HG03558 (cell line): ENCODE data around the gene AMOTL1.

Experiments used
- ATAC-seq: cut with Tn5 transposase; IDR thresholded peaks from one replicate; pipeline ENCODE4 v1.9.1; 2021; ENCODE audit warnings: moderate number of reproducible peaks; ENCODE audit not compliant: unreplicated experiment; ENCODE audit errors: extremely low read depth

The AMOTL1 gene

DNA sequence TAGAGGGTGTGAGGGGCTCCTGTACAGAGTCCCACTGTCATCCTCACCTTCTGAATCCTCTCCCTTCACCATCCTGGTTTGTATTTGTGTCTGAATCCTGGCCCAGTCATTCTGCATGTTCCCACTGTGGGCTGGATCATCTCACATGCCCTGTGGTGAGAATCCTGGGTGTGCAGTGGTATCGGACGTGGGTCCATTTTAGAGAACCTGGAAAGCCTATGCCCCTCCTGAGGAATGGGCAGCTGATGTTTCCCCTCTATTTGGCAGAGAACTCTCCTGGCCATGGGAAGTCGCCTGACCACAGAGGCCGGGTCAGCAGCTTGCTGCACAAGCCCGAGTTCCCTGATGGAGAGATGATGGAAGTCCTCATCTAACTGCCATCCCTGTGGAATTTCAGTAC is 102.3 kb downstream of the AMOTL1 start:
- no peak for ATAC-seq

DNA sequence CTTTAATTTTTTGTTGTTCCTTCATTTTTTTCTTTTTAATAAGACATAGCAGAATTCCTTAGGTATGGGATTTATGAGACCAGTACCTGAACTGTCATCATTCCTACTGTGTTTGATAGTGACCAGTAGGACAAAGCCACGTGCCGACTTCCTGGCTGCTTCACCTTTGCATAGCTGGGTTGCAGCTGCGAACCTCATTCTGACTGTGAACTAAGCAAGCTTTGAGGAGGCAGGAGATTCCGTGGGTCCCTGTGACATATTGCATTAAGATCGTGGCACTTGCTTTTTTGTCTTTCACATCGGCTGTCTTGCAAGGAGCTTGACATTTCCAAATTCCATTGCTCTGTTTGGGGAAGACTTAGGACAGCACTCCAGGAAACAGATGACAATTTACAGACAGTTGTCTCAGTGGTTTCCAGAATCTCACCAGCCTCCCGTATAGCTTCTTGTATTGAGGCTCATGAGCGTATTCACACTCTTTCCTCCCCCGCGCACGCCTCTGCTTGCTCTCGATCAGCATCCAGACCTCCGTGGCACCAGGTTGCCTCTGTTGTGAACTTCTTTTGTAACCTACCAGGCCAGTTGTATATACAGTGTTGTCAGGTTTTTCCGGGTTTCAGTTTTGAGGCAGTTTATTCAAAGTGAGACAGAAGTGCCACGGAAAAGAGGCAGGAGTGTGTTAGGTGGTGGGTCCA is 103.5 kb downstream of the AMOTL1 start:
- ATAC-seq, result no peak

DNA sequence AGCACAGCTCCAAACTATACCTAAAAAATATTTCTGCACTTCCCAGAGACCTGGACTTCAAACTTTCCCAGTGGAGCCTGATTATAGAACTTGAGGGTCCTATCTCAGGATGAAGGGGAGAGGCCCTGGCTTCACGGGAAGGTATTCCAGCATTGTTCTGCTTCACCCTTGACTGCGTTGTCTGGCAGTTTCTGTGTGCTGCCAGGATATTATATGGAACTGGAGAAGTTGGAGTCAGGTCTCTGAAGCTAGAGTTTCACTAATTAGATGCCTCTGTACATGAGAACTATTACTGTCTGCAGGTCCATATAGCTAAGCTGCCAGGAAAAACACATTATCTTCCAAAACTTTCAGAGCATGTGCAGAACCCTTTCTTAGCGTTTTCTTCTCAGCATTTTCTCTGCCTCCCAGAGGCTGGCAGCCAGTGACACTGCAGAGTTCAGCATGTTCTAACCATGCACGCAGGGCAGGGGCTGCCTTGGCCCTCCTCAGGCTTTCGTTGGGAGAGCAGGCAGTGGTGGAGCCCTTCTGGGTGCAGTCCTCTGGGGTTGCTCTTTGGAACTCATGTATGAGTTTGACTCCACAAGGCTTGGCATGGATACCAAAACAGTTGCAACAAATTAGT is 105.9 kb downstream of the AMOTL1 start:
- no peak for ATAC-seq

DNA sequence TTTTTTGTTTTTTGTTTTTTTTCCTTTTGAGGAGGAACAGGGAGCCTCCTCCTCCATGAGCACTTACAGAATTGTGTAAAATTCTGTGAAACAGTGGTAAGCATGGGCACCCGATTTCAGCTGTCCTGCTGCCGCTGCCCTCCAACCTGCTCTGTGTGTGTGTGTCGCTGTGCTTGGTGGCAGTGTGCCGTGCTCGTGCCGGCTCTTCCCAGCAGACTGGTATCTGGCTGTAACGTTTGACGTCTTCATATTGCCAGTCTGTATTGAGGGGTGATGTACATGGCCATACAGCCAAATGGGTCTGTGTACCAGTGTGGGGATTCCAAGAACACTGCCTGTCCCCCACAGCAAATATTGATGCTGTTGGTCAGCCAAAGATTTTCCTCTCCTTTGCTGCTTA is 108.1 kb downstream of the AMOTL1 start:
- ATAC-seq, result no peak

DNA sequence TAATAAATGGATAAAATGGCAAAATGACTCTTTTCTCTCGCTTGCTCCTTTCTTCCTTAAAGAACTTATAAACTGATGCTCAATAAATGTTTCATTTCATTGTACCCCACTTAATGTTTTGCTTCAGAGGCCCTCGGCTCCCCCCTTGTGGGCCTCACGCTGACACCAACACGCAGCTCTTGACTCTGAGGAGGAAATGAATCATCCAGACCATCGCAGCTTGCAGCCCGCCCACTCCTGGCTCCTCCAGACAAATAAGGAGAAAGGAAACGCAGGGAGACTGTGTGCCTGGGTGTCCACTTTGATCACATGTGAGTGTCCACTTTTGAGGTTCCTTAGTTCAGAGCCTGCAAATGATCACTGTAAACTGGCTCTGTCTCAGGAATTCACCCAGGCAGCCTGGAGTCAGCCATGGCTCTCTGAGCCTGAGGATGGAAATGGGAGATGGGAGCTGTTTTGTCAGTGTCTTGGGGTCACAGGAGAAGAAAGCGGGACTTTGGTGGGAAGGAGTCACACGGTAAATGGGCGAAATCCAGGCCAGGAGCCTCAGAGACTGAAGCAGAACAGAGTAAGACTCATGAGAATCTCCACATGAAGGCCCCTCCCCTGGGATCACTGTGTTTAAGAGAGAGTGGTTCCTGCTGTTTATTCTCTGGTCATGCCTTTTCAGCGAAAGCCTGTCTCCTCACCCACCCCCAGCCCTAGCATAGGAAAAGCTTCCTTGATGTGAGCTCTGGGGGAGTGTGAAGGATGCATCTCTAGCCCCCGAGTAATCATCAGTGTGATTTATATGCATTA is 108.7 kb downstream of the AMOTL1 start:
- peak; percentile 93 for ATAC-seq

DNA sequence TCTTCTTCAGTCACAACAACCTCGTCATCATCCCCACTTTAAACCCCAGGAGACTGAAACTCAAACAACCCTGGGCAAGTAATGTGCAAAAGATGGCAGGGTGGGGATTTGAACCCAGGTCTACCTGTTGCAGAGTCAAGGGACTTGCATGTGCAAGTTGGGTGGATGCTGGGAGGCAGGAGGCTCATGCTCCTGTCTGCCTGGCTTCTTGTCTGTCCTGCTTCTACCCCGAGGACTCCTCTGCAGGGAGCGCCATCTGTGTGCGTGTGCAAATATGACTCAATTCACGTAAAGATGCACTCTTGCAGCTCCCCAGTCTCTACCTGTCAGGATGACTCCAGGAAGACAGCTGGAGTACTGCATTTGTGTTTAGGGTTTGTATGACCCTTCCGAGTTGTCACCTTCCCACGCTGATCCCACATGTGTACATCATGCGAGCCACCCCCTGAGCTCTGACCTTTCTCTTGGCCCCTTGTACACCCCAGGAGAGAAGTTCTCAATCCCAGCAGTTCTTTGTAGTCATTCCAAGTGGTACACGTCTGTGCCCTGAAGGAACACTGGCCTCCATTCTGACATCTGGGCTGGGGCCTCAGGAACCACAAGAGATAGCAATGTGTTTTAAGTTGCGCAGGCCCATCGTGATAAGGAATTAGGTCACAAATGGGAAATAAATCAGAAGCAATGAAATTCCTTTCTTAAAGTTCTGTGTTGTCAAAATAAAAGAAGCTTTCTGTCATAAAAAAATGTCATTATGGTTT is 109.5 kb downstream of the AMOTL1 start:
- ATAC-seq, result no peak

DNA sequence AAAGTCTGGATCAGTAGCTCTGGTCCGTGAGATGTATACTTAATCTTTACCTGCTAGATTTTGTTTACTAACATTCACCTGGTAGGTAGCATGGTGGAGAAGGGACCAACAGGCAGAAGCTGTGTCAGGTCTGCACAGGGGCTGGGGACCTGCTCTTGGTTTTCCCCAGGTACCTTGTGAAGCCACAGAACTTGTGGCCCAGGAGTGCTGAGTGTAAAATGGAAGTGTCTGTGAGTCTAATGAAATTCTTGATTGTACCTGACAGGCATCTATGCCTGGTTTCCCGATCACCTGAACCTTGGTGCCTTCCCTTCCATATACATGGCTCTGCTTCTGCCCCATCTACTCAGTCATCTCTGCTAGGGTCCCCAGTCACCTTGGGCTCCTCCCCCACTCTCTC is 110.8 kb downstream of the AMOTL1 start:
- ATAC-seq, result no peak

DNA sequence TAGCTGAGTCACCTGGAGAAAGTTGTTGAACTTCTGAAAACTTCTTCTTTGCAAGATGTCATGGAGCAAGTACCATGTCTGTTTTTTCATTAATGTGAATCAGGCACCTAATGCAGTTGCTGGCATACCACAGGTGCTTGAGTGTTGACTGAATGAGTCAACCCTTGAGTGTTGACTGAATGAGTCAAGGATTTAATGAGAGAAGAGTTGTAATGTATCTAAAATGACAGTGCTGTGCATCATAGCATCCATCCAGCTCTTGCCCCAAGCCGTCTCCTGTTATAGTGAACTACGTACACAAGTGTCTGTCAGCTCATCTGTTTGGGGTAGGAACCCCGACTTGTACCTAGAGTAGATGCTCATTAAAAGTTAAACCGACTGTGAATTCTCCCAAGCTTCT is 112.1 kb downstream of the AMOTL1 start:
- no peak for ATAC-seq

DNA sequence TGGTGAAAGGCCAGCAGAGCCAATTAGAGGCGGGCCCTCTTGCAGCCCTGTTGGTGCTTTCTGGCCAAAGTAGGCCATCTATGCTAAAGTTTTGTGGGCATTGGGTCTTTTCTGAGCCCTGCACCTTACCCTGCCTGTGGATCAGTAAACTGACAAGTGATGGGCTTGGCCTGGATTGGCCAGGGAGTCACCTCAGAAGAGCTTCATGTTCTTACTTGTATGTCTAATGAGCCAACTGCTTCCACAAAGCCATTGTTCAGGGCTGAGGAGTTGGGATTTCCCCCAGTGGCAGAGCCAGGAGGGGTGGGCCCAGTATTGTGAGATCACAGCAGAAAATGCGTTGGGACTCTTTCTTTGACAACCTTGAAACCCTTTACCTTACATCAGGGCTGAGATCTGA is 114.8 kb downstream of the AMOTL1 start:
- no peak for ATAC-seq

DNA sequence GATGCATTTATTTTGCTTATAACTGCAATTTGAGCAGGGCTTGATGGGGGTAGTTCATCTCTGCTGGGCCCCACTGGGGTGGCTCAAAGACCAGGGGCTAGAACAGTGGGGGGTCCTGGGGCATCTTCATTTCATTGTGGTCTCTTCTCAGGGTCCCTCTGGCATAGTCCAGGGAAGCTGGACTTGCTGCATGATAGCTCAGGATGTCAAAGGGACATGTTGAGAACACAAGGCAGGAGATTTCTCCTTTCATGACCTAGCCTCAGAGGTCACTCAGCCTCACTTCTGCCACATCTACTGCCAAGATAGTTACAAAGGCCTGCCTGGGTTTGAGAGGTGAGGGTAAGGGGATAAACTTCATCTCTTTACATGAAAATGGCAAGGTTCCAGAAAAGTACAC is 115.7 kb downstream of the AMOTL1 start:
- no peak for ATAC-seq

DNA sequence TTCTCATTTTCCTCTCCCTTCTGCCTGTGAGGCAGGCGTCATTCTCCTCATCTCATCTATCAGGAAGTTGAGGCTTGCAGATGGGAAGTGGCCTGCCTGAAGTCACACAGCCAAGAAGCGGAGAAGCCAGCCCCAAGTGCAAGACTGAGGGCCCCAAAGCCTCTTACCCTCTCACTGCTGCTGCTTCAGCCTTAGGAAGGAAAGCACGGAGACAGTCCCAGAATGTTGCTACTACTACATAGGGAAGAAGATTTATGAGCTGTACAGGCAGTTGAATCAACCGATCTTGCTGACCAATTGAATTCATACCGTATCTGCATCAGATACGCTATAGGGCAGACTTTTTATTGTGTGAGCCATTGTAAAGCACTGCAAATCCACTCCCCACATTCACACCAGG is 116.2 kb downstream of the AMOTL1 start:
- no peak for ATAC-seq

DNA sequence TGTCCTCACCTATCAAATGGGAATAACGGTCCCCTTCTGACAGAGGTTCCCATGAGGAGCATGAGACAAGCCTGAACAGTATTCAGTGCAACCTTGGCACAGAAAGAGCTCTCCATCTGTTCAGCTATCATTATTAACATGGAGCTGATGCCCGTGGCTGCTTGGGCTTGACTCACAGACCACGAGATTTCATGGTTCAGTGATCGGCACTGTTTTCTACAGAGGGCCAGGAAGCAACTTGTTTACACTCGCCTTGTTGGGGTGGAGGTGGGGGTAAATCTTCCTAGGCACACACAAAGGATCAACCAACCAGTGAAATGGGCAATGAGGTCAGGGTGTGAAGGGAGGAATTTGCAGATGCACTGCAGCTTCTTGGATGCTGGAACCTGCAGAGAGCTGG is 117.0 kb downstream of the AMOTL1 start:
- peak; percentile 50 for ATAC-seq

DNA sequence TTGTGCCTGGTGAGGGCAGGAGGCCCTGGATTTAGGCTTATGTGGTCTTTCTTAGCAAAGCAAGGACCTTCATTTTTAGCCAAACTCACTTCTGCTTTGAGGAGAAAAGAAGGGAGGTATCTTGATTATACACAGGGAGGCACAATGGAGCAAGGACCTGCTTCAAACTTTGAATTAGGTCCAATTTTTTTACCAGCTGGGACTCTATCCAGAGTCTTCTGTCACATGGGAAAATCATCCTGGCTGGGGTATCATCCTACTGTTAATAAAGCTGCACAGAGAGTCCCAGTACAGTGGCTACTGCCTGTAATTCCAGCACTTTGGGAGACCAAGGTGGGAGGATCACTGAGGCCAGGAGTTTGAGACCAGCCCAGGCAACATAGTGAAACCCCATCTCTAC is 117.4 kb downstream of the AMOTL1 start:
- no peak for ATAC-seq

DNA sequence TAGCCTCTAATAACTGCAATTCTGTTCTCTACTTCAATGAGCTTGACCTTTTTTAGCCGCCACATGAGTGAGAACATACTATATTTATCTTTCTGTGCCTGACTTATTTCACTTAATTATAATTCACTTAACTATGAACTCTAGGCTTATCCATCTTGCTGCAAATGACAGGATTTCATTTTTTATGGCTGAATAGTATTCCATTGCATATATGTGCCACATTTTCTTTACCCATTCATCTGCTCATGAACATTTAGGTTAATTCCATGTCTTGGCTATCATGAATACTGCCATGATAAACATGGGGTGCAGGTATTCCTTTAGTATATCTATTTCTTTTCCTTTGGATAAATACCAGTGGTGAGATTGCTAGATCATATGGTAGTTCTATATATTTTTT is 120.0 kb downstream of the AMOTL1 start:
- ATAC-seq, result no peak

DNA sequence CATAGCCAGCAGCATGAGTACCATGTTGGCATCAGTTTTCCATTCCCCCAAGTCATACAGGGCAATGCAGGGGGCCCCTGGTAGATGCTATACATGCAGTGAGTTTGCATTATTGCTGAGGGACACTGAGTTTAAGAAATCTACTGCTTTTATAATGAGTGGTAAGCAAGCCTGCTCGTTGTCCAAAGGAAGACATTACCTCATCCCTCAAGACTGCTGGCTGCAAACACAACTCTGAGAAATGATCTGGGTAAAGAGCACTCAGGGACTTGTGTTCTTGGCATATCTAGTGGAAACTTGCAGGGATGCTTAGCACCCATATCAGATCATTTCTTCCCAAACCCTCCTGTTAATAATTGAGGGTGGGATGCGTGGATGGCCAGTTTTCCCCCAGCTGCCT is 127.3 kb downstream of the AMOTL1 start:
- no peak for ATAC-seq

DNA sequence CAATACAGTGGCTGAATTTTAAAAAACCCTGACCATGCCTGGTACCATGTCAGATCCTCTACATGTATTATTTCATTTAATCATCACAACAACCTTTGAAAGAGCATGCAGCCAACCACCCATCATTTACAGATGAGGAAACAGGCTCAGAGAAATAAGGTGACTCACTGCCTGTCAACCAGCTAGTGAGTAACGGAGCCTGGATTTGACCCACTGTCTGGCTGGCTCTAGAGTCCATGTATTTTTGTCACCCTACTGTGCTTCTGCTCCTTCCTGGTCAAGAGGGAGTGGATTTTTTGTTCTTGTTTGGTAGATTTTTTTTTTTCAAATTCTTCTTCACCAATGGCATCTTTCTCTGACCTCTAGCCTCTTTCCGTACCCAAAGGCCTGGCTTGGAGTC is 127.8 kb downstream of the AMOTL1 start:
- no peak for ATAC-seq

DNA sequence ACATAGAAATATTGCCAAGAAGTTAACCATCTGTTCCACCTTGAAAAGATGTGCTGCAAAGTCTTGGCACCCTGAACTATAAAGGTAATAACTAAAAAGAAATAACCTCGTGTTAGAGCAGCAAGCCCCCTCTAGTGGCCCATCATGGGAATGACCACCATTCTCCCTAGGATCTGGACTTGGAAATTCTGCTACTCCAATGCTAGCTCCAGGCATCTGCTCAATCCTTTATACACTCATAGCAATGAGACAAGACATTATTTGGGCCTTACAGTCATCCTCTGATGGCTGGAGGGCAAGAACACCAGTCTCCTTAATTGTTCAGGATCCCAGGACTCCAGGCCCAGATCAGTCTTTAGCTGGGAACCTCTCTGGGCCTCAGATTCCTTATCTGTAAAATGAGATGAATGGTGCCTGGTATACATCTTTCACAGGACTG is 129.2 kb downstream of the AMOTL1 start:
- no peak for ATAC-seq

DNA sequence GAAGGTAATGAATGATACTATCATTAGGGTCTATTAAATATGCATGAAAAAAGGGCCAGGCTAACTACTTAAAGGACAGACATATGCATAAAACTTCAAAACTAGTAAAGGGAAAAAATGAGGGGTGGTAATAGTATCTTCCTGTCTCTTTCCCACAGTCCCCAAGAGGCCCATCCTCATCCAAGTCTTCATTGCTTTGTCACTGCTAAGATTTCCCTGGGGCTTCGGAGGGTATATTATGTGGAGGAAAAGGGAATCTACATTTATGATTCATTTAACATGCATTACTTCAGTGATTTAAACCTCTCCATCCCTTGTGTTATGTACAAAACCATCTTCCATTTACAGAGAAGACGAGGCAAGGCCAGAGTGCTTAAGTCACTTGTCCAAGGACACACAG is 139.1 kb downstream of the AMOTL1 start:
- no peak for ATAC-seq

DNA sequence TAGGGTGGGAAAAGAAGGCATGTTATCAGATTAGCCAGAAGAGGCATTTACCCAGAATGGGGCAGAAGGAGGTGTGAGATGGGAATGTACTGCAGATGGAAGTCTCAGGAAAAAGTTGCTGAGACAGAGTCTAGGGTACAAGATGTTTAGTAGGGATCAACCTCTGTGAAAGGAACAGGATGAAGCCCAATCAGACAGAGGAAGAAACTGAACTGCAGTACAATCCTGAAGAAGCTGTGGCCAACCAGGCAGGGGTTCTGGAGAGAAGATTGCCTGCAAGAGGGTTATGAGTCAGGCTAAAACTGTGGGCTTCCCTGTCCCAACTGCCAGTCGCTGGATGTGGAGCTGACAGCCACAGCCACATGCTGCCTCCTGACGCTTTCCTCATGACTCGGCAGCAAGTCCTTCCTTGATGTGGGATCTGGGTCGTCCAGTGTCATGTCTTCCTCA is 141.2 kb downstream of the AMOTL1 start:
- no peak for ATAC-seq

DNA sequence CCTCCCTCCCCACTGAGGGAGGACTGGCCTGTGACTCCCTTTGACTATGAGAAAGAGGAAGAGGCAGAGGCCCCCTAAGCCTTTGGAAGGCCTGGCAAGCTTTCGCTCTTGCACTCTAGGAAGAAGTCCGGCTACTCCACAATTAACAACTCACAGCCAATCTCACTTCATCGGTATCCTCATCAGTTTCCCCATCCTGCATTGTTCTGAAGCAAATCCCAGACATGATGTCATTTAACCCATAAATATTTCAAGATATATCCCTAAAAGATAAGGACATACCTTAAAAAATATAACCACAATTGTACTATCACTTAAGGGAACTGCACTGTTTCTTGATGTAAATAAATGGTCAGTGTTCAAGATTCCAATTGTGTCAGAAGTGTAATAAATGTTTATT is 142.1 kb downstream of the AMOTL1 start:
- no peak for ATAC-seq

DNA sequence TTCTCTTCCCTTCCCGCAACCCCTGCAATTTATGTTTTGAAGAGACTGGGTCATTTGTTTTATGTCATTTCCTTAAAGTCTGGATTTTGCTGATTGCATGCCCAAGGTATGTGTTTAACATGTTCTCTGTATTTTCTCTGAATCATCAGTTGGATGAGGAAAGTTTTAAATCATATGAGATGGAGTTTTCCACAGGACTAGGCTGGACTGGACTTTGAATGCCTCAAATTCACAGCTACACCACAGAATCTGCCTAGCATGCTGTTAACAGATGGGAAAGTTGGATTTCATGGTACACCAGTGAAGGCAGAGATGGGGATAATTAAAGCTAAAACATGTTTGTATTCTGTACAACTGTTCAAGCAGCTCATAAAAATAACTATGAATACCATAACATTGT is 142.6 kb downstream of the AMOTL1 start:
- no peak for ATAC-seq
